Hepatocyte (in vitro differentiated cells): ENCODE data around the gene SH3PXD2A. TPM values are rescaled to one million over a fixed set of nuclear protein-coding genes. Genes with fewer than 3 reads are reported as not detected.

ENCODE experiments used
- DNase-seq: peaks from one replicate; pipeline ENCODE4 v3.0.0-alpha.2; 2016; ENCODE audit warnings: low spot score
- H2AFZ ChIP-seq: fragments of 200-600 bp; sonication (generic); 2 replicates; pipeline ENCODE4 v1.6.0; 2016; ENCODE audit warnings: antibody characterized with exemption, mild to moderate bottlenecking
- H3K27ac ChIP-seq: fragments of 200-600 bp; sonication (generic); 2 replicates; pipeline ENCODE4 v1.5.1; 2016; ENCODE audit warnings: mild to moderate bottlenecking
- H3K27me3 ChIP-seq: fragments of 200-600 bp; sonication (generic); 2 replicates; pipeline ENCODE4 v1.6.1; 2016
- H3K36me3 ChIP-seq: fragments of 200-600 bp; sonication (generic); replicated peaks from 2 replicates; pipeline ENCODE4 v1.5.1; 2016; ENCODE audit warnings: low read depth; ENCODE audit not compliant: insufficient read depth
- H3K4me1 ChIP-seq: fragments of 200-600 bp; sonication (generic); 2 replicates; pipeline ENCODE4 v1.5.1; 2016; ENCODE audit warnings: mild to moderate bottlenecking, moderate library complexity; ENCODE audit not compliant: insufficient read depth
- H3K4me2 ChIP-seq: fragments of 200-600 bp; sonication (generic); 2 replicates; pipeline ENCODE4 v1.6.0; 2016
- H3K4me3 ChIP-seq: fragments of 200-600 bp; sonication (generic); 2 replicates; pipeline ENCODE4 v1.5.1; 2016; ENCODE audit warnings: mild to moderate bottlenecking
- H3K79me2 ChIP-seq: fragments of 200-600 bp; sonication (generic); 2 replicates; pipeline ENCODE4 v1.6.0; 2017; ENCODE audit warnings: mild to moderate bottlenecking
- H3K9me2 ChIP-seq: fragments of 200-600 bp; sonication (generic); replicated peaks from 2 replicates; pipeline ENCODE4 v1.6.0; 2017; ENCODE audit warnings: mild to moderate bottlenecking; ENCODE audit not compliant: insufficient read depth
- H3K9me3 ChIP-seq: fragments of 200-600 bp; sonication (generic); 2 replicates; pipeline ENCODE4 v1.5.1; 2016; ENCODE audit warnings: low read depth, mild to moderate bottlenecking
- H4K20me1 ChIP-seq: fragments of 200-600 bp; sonication (generic); 2 replicates; pipeline ENCODE4 v1.6.0; 2016; ENCODE audit warnings: mild to moderate bottlenecking; ENCODE audit not compliant: insufficient read depth, poor library complexity, severe bottlenecking
- EZH2 ChIP-seq: fragments of 200-600 bp; sonication (generic); IDR thresholded peaks from 2 replicates; pipeline ENCODE4 v1.6.1; 2016; ENCODE audit warnings: antibody characterized with exemption, mild to moderate bottlenecking, borderline replicate concordance
- EZH2phosphoT487 ChIP-seq: fragments of 200-600 bp; sonication (generic); IDR thresholded peaks from one replicate; pipeline ENCODE4 v1.6.1; 2018; ENCODE audit warnings: antibody characterized with exemption, mild to moderate bottlenecking, low read depth, moderate library complexity; ENCODE audit not compliant: unreplicated experiment, severe bottlenecking
- WGBS: methylation state at CpG from one replicate; pipeline ENCODE4 v1.1.6; 2016; ENCODE audit warnings: low lambda C conversion rate; ENCODE audit errors: missing lambda C conversion rate; 5-methylcytosine and 5-hydroxymethylcytosine counted together
- polyA plus RNA-seq: library from polyadenylated mRNA; unstranded; fragments of >200 nt; fragmentation: Nextera tagmentation; extraction: Ambion mirVana; gene quantifications from 2 replicates; pipeline ENCODE4 v1.2.1, GENCODE V29; 2016
- total RNA-seq: library from RNA; depleted of rRNA; stranded (reverse); fragments of >200 nt; gene quantifications from 2 replicates; pipeline ENCODE4 v1.2.3, GENCODE V29; 2014
- TF ChIP-seq, protein P1 (sequence below): fragments of 200-600 bp; sonication (generic); IDR thresholded peaks from 2 replicates; pipeline ENCODE4 v1.5.1; 2016; ENCODE audit warnings: antibody characterized with exemption, mild to moderate bottlenecking; ENCODE audit not compliant: poor library complexity

The SH3PXD2A gene
- total and polyA plus RNA-seq, 2 experiments from 2014 or later: 8.4 to 13.6 TPM

GRCh38 chr10:103669243-103669929 lies 186.0 kb downstream of the SH3PXD2A start:
- no peak overlapping the region for H3K4me3 ChIP-seq
- H3K9me2 ChIP-seq: no peaks in the 10 kb centered on the region
- no peak overlapping the region for H3K27ac ChIP-seq
- no peaks in the 10 kb centered on the region for H4K20me1 ChIP-seq
- peaks cover 3% of the 10 kb centered on the region for H3K79me2 ChIP-seq
- no peak for TF ChIP-seq EZH2
- TF ChIP-seq, protein P1, sequence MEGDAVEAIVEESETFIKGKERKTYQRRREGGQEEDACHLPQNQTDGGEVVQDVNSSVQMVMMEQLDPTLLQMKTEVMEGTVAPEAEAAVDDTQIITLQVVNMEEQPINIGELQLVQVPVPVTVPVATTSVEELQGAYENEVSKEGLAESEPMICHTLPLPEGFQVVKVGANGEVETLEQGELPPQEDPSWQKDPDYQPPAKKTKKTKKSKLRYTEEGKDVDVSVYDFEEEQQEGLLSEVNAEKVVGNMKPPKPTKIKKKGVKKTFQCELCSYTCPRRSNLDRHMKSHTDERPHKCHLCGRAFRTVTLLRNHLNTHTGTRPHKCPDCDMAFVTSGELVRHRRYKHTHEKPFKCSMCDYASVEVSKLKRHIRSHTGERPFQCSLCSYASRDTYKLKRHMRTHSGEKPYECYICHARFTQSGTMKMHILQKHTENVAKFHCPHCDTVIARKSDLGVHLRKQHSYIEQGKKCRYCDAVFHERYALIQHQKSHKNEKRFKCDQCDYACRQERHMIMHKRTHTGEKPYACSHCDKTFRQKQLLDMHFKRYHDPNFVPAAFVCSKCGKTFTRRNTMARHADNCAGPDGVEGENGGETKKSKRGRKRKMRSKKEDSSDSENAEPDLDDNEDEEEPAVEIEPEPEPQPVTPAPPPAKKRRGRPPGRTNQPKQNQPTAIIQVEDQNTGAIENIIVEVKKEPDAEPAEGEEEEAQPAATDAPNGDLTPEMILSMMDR: no peak
- H3K4me1 ChIP-seq: peaks cover 5% of the 10 kb centered on the region
- no peak for DNase-seq
- H3K4me2 ChIP-seq: no peak overlapping the region
- H2AFZ ChIP-seq: no peak overlapping the region
- 85% methylated on average over 6 of the region's 6 CpGs for WGBS
- H3K9me3 ChIP-seq: no peaks in the 10 kb centered on the region
- H3K27me3 ChIP-seq: no peaks in the 10 kb centered on the region
- H3K36me3 ChIP-seq: no peaks in the 10 kb centered on the region

DNA sequence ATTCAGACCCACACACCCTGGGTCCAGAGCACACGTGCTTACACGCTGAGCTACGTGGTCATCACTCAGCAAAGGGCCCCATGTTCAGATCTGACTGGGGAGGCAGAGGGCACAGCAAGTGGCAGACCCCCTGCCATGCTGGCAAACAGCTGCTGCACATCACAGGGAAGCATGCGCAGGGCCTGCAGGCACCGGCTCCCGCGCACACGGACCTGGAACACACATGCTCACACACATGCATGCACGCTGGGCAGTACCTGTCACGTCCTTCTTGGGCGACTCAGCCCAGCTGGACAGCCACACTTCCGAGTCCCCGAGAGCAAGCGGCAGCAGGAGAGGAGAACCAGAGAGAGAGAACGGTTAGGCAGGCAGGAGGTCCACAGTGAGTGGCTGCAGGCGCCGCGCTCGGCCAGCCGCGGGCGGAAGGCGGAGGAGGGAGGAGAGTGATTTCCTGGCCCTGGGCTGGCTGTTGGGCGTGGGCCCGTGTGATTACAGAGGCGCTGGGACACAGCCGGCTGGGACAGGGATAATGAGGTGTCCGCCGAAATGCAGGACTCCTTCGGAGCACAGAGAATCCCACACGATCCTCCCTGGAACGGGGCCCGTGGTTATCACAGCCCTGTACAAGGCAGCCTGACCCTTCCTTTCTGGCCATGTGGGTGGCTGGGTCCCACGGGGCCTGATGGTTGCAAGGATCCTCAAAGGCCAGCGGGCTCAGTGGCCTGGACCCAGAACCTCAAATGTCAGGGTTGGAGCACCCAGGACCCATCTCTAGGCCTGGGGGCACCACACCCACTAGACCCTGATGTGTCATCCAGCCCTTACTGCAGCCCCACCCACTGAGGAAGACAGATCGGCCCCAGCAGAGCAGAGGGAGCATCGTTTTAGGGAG lies 186.8 kb downstream of the SH3PXD2A start:
- Histone ChIP-seq H3K4me3 (no peak overlapping the region), H3K36me3 (no peaks in the 10 kb centered on the region), H3K9me2 (no peaks in the 10 kb centered on the region), H4K20me1 (no peaks in the 10 kb centered on the region), H3K27ac (no peak overlapping the region), H3K79me2 (no peaks in the 10 kb centered on the region), H3K27me3 (no peaks in the 10 kb centered on the region), H3K4me1 (peaks cover 5% of the 10 kb centered on the region), H2AFZ (no peak overlapping the region), H3K9me3 (no peaks in the 10 kb centered on the region), H3K4me2 (no peak overlapping the region)
- no peak for DNase-seq
- 89% methylated on average over 35 of the region's 37 CpGs for WGBS
- TF ChIP-seq EZH2phosphoT487 (no peak), EZH2 (no peak)
- TF ChIP-seq, protein P1: no peak

- H3K36me3 ChIP-seq: no peaks in the 10 kb centered on the region
- no peak for DNase-seq
- H3K9me3 ChIP-seq: no peaks in the 10 kb centered on the region
- peaks cover 5% of the 10 kb centered on the region for H3K4me1 ChIP-seq
- H3K79me2 ChIP-seq: no peaks in the 10 kb centered on the region
- no peak overlapping the region for H3K4me2 ChIP-seq
- H4K20me1 ChIP-seq: no peaks in the 10 kb centered on the region
- H3K27ac ChIP-seq: peak overlapping the region; percentile 63
- no peak for TF ChIP-seq EZH2
- TF ChIP-seq, protein P1: no peak
- no peak for TF ChIP-seq EZH2phosphoT487
- WGBS: 69% methylated on average over 7 of the region's 8 CpGs
- H3K4me3 ChIP-seq: no peak overlapping the region
- H3K9me2 ChIP-seq: no peaks in the 10 kb centered on the region
- H3K27me3 ChIP-seq: no peaks in the 10 kb centered on the region
- H2AFZ ChIP-seq: no peak overlapping the region
These were observed 188.0 kb downstream of the SH3PXD2A start for GRCh38 chr10:103667356-103667755.
